ENCODE data around the gene CRBN. TPM values are rescaled to one million over a fixed set of nuclear protein-coding genes. Genes with fewer than 3 reads are reported as not detected.

Gene CRBN
- 10 to 100 TPM; 46.2 to 87.2 (median 56.5) TPM for total RNA-seq

- no peak for TF ChIP-seq POLR2A (IDR thresholded peaks at IDR 0.05)
- TF ChIP-seq, protein P1, sequence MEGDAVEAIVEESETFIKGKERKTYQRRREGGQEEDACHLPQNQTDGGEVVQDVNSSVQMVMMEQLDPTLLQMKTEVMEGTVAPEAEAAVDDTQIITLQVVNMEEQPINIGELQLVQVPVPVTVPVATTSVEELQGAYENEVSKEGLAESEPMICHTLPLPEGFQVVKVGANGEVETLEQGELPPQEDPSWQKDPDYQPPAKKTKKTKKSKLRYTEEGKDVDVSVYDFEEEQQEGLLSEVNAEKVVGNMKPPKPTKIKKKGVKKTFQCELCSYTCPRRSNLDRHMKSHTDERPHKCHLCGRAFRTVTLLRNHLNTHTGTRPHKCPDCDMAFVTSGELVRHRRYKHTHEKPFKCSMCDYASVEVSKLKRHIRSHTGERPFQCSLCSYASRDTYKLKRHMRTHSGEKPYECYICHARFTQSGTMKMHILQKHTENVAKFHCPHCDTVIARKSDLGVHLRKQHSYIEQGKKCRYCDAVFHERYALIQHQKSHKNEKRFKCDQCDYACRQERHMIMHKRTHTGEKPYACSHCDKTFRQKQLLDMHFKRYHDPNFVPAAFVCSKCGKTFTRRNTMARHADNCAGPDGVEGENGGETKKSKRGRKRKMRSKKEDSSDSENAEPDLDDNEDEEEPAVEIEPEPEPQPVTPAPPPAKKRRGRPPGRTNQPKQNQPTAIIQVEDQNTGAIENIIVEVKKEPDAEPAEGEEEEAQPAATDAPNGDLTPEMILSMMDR (IDR thresholded peaks at IDR 0.05): peak in 2 of 3 donors; percentile 41 to 93
- peak; percentile 83 to 97 for DNase-seq (ENCODE audit: low spot score in 2 of 2)
- 0% methylated on average over 38 to 54 of the region's 56 CpGs for WGBS, 2 donors
- peak within 1 kb of the TSS; percentile 96 for H3K4me3 ChIP-seq (ENCODE audit: low read depth, poor library complexity, severe bottlenecking)
- intact Hi-C loops (cut with DNase I; ENCODE audit: low total_unique reads): no loop called here
Observed at GRCh38 chr3:3179407-3180094, at the start of gene CRBN. Gene CRBN, minus strand, starts transcription at chr3:3179691. Its CDS starts 4 bp downstream, at chr3:3179687.

DNA sequence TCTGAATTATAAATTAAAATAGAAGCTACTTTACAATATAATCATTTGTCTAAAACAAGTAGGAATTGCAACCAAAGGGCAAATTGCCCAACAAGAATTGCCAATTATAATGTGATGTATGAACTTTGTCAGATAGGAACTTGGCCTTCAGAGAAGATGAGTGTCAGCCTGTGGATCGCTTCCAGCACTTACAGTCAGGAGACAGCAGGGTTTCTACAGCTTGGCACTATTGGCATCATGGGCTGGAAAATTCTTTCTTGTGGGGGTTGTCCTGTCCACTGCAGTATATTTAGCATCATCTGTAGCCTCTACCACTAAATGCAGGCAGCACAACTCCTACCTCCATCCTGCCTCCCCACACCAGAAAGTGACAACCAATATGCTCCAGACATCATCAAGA is 48.1 kb upstream of the CRBN start:
- H3K4me3 ChIP-seq (ENCODE audit: low read depth, poor library complexity, severe bottlenecking): no peak overlapping the region
- no peak for TF ChIP-seq POLR2A (IDR thresholded peaks at IDR 0.05)
- TF ChIP-seq, protein P1 (IDR thresholded peaks at IDR 0.05): no peak
- intact Hi-C loops (cut with DNase I; ENCODE audit: low total_unique reads): no loop called here
- 0% methylated on average over 1 of the region's 1 CpG for WGBS, 2 donors
- DNase-seq (ENCODE audit: low spot score in 2 of 2): no peak

GRCh38 chr3:3221528-3221927 is 42.0 kb upstream of the CRBN start:
- TF ChIP-seq, protein P1 (IDR thresholded peaks at IDR 0.05): no peak
- no peak for TF ChIP-seq POLR2A (IDR thresholded peaks at IDR 0.05)
- intact Hi-C loops (cut with DNase I; ENCODE audit: low total_unique reads): no loop called here
- no peak for DNase-seq (ENCODE audit: low spot score in 2 of 2)
- no peak overlapping the region for H3K4me3 ChIP-seq (ENCODE audit: low read depth, poor library complexity, severe bottlenecking)
- 90 to 92% methylated on average over 2 of the region's 2 CpGs for WGBS, 2 donors

DNA sequence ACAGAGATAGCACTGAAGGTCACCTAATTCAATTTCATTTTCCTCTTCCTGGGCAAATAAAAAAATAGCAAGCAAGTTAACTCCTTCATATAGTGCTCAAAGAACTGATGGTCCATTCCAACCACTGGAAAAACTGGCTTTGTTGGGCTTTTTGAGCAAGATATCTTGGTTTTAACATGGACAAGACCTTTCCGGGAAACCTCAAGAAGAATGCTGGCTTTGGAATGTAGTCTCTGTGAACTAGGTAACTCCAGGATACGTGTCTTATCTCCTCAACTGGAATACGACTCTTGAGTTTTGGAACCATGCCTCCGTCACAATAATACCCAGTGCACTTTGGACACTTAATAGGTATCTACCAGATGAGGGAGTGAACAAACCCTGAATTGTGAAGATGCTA is 36.9 kb upstream of the CRBN start:
- no peak for DNase-seq (ENCODE audit: low spot score in 2 of 2)
- no peak for TF ChIP-seq POLR2A (IDR thresholded peaks at IDR 0.05)
- TF ChIP-seq, protein P1 (IDR thresholded peaks at IDR 0.05): no peak
- no peak overlapping the region for H3K4me3 ChIP-seq (ENCODE audit: low read depth, poor library complexity, severe bottlenecking)
- WGBS, 2 donors: 86 to 96% methylated on average over 4 of the region's 4 CpGs
- intact Hi-C loops (cut with DNase I; ENCODE audit: low total_unique reads): no loop called here

- intact Hi-C loops (cut with DNase I; ENCODE audit: low total_unique reads): no loop called here
- no peak for TF ChIP-seq POLR2A (IDR thresholded peaks at IDR 0.05)
- TF ChIP-seq, protein P1 (IDR thresholded peaks at IDR 0.05): no peak
- no peak for DNase-seq (ENCODE audit: low spot score in 2 of 2)
- 54 to 67% methylated on average over 7 of the region's 7 CpGs for WGBS, 2 donors
- no peak overlapping the region for H3K4me3 ChIP-seq (ENCODE audit: low read depth, poor library complexity, severe bottlenecking)
Observed at GRCh38 chr3:3212781-3213440, 33.4 kb upstream of the CRBN start.
